CD4-positive, alpha-beta T cell (primary cell): ENCODE data around the gene ADGRV1. TPM values are rescaled to one million over a fixed set of nuclear protein-coding genes. Genes with fewer than 3 reads are reported as not detected.

Source experiments
- ATAC-seq: fragments of 200-7000 bp; cut with Tn5 transposase; one replicate; pipeline ENCODE4 v1.10.0; 2022; ENCODE audit warnings: mild to moderate bottlenecking; ENCODE audit not compliant: poor library complexity
- CTCF ChIA-PET: fragments of 350-600 bp; sonication (Branson Sonifier 250); formaldehyde crosslinking; loops from one replicate; lab custom pipeline; 2021; ENCODE audit warnings: antibody characterized with exemption, inconsistent platforms; lab: Charles Lee
- POLR2A ChIA-PET: fragments of 350-600 bp; sonication (Branson Sonifier 250); formaldehyde crosslinking; loops from one replicate; lab custom pipeline; 2021; ENCODE audit warnings: antibody characterized with exemption, inconsistent platforms; lab: Charles Lee
- DNase-seq, 14 experiments: peaks; one replicate each; pipeline ENCODE4 v3.0.0-alpha.2; 2013 to 2020; ENCODE audit warnings: mixed read lengths in 2 of 14
- H3K27ac ChIP-seq, 2 donors: one replicate each; pipeline versions ENCODE4 v1.5.1 to v1.7.0; 2013; ENCODE audit warnings: low read length in 2 of 2, low read depth in 1 of 2, mild to moderate bottlenecking in 1 of 2
- H3K27me3 ChIP-seq, 2 experiments: 1 replicate in 1 of 2; 2 replicates in 1 of 2; pipeline versions ENCODE4 v1.6.1 to v1.7.0; 2013; ENCODE audit warnings: low read length in 2 of 2, control low read depth in 1 of 2, mild to moderate bottlenecking in 1 of 2, moderate library complexity in 1 of 2; ENCODE audit not compliant: insufficient read depth in 2 of 2, control insufficient read depth in 1 of 2
- H3K36me3 ChIP-seq: one replicate; pipeline ENCODE4 v1.6.1; 2013; ENCODE audit warnings: low read length, control low read depth; ENCODE audit not compliant: insufficient read depth
- H3K4me1 ChIP-seq: one replicate; pipeline ENCODE4 v1.6.1; 2013; ENCODE audit warnings: low read length, control low read depth; ENCODE audit not compliant: insufficient read depth
- H3K4me3 ChIP-seq: one replicate; pipeline ENCODE4 v1.5.1; 2013; ENCODE audit warnings: mild to moderate bottlenecking, low read length, moderate library complexity
- H3K9me3 ChIP-seq, 2 experiments: 1 replicate in 1 of 2; 2 replicates in 1 of 2; pipeline versions ENCODE4 v1.6.1 to v1.7.0; 2013; ENCODE audit warnings: low read length in 2 of 2, mild to moderate bottlenecking in 2 of 2, control low read depth in 1 of 2, moderate library complexity in 1 of 2; ENCODE audit not compliant: control insufficient read depth in 1 of 2, insufficient read depth in 1 of 2
- H3K27ac Mint-ChIP-seq: one replicate; pipeline ENCODE4 v1.8.0; 2020; ENCODE audit warnings: mixed read lengths
- H3K27me3 Mint-ChIP-seq: one replicate; pipeline ENCODE4 v1.8.0; 2021; ENCODE audit warnings: mixed read lengths
- H3K36me3 Mint-ChIP-seq: one replicate; pipeline ENCODE4 v1.8.0; 2021; ENCODE audit warnings: low read depth, mixed read lengths
- H3K4me1 Mint-ChIP-seq: one replicate; pipeline ENCODE4 v1.8.0; 2021; ENCODE audit warnings: low read depth, mixed read lengths
- H3K4me3 Mint-ChIP-seq: one replicate; pipeline ENCODE4 v1.8.0; 2020; ENCODE audit warnings: mild to moderate bottlenecking, mixed read lengths
- H3K9me3 Mint-ChIP-seq: one replicate; pipeline ENCODE4 v1.8.0; 2020; ENCODE audit warnings: mixed read lengths
- CTCF ChIP-seq: fragments of 200-600 bp; IDR thresholded peaks from one replicate; pipeline ENCODE4 v1.8.0; 2022; ENCODE audit warnings: antibody characterized with exemption, mild to moderate bottlenecking
- intact Hi-C, 2 experiments: fragments of 100-400 bp; cut with DNase I in 1 of 2; cut with micrococcal nuclease in 1 of 2; formaldehyde crosslinking; loops; one replicate each; pipeline versions ENCODE4 v1.15.1 to v1.9.0; 2023 to 2025; cut with DNase I, micrococcal nuclease
- total RNA-seq, 174 experiments: library from RNA in 2 of 174; stranded (reverse) in 2 of 174; gene quantifications; one replicate each; pipeline ENCODE4 v1.2.3 and lab custom pipeline; 2021 to 2026

Gene ADGRV1
- total RNA-seq, 2 experiments from 2014 or later = 0.81 to 1.2 TPM

DNA sequence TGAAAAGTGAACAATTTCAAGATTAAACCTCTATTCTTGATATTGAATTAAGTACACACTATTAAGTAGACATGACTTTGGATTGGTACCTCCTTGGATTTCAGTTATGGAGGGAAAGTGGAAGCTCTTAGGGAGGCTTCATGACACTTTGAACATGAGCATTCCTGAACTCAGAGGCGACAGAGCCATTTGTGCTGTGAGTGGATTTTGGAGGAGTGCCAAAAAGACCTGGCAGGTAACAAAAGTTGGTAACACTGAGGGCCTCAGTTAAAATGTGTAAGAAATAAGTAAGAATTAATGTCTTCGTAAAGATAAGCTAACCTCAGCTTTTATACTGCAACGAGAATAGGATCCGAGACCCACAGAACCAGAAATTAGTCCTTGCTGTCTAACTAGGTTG lies 467.9 kb downstream of the ADGRV1 start:
- H3K4me3 ChIP-seq = no peak overlapping the region
- POLR2A ChIA-PET = no interaction called here

GRCh38 chr5:91027405-91028139 lies 469.0 kb downstream of the ADGRV1 start:
- no peak overlapping the region for H3K27ac Mint-ChIP-seq
- Histone ChIP-seq H3K27me3 (peaks cover 4 to 6% of the 10 kb centered on the region in 2 experiments), H3K27ac (no peak overlapping the region), H3K9me3 (no peaks in the 10 kb centered on the region), H3K4me3 (no peak overlapping the region), H3K4me1 (no peaks in the 10 kb centered on the region), H3K36me3 (no peaks in the 10 kb centered on the region)
- ChIA-PET CTCF (no interaction called here), POLR2A (no interaction called here)
- no peak for ATAC-seq
- no peak for DNase-seq
- no peak for TF ChIP-seq CTCF
- no peaks in the 10 kb centered on the region for H3K4me1 Mint-ChIP-seq
- H3K36me3 Mint-ChIP-seq = no peaks in the 10 kb centered on the region
- H3K27me3 Mint-ChIP-seq = peaks cover 11% of the 10 kb centered on the region
- no peak overlapping the region for H3K4me3 Mint-ChIP-seq
- intact Hi-C loops = no loop called here
- no peaks in the 10 kb centered on the region for H3K9me3 Mint-ChIP-seq

More for the DNA sequence above, 467.9 kb downstream of the ADGRV1 start:
- Mint-ChIP-seq H3K27me3 (peaks cover 11% of the 10 kb centered on the region), H3K4me1 (no peaks in the 10 kb centered on the region), H3K4me3 (no peak overlapping the region), H3K36me3 (no peaks in the 10 kb centered on the region), H3K9me3 (no peaks in the 10 kb centered on the region), H3K27ac (no peak overlapping the region)
- DNase-seq (no peak), ATAC-seq (no peak)
- H3K4me1 ChIP-seq = no peaks in the 10 kb centered on the region
- no peak for TF ChIP-seq CTCF
- H3K9me3 ChIP-seq = no peaks in the 10 kb centered on the region
- no peaks in the 10 kb centered on the region for H3K36me3 ChIP-seq
- H3K27ac ChIP-seq = no peak overlapping the region
- intact Hi-C loops = no loop called here
- H3K27me3 ChIP-seq = peaks cover 4 to 6% of the 10 kb centered on the region in 2 experiments
- CTCF ChIA-PET = no interaction called here

GRCh38 chr5:91028499-91028956 lies 469.9 kb downstream of the ADGRV1 start:
- no peak for ATAC-seq
- Histone ChIP-seq H3K27ac (no peak overlapping the region), H3K9me3 (no peaks in the 10 kb centered on the region), H3K36me3 (no peaks in the 10 kb centered on the region), H3K4me3 (no peak overlapping the region), H3K4me1 (no peaks in the 10 kb centered on the region), H3K27me3 (peaks cover 4 to 6% of the 10 kb centered on the region in 2 experiments)
- Mint-ChIP-seq H3K27me3 (peaks cover 11% of the 10 kb centered on the region), H3K4me3 (no peak overlapping the region), H3K4me1 (no peaks in the 10 kb centered on the region), H3K9me3 (no peaks in the 10 kb centered on the region), H3K36me3 (no peaks in the 10 kb centered on the region), H3K27ac (no peak overlapping the region)
- intact Hi-C loops = no loop called here
- no peak for TF ChIP-seq CTCF
- DNase-seq = no peak
- ChIA-PET POLR2A (no interaction called here), CTCF (no interaction called here)
